Non-pigmented ciliary epithelial cell (primary cell): Measurements from ENCODE around the gene SH3RF1.

Source experiments
- DNase-seq: peaks from one replicate; pipeline ENCODE4 v3.0.0-alpha.2; 2010; ENCODE audit warnings: low read depth

The SH3RF1 gene

GRCh38 chr4:169102026-169102425 lies 168.7 kb downstream of the SH3RF1 start:
- no peak for DNase-seq

- no peak for DNase-seq
These were observed 170.1 kb downstream of the SH3RF1 start for GRCh38 chr4:169100670-169101101.

GRCh38 chr4:169099771-169100180 lies 171.0 kb downstream of the SH3RF1 start:
- no peak for DNase-seq

- no peak for DNase-seq
These were observed 171.6 kb downstream of the SH3RF1 start for GRCh38 chr4:169098969-169099690.

- DNase-seq: peak; percentile 65
These were observed 172.2 kb downstream of the SH3RF1 start for GRCh38 chr4:169098532-169098931.

GRCh38 chr4:169098054-169098497 lies 172.7 kb downstream of the SH3RF1 start:
- DNase-seq: no peak

- DNase-seq: no peak
These were observed 174.5 kb downstream of the SH3RF1 start for GRCh38 chr4:169096221-169096620.

- no peak for DNase-seq
These were observed 176.0 kb downstream of the SH3RF1 start for GRCh38 chr4:169094656-169095231.

GRCh38 chr4:169092889-169093522 lies 177.8 kb downstream of the SH3RF1 start:
- no peak for DNase-seq

- DNase-seq: no peak
These were observed 180.1 kb downstream of the SH3RF1 start for GRCh38 chr4:169090484-169091215.

GRCh38 chr4:169089004-169089403 lies 181.8 kb downstream of the SH3RF1 start:
- no peak for DNase-seq

GRCh38 chr4:169084954-169085353 lies 185.8 kb downstream of the SH3RF1 start:
- DNase-seq: no peak

GRCh38 chr4:169080981-169081380 lies 189.8 kb downstream of the SH3RF1 start:
- no peak for DNase-seq

- peak; percentile 68 for DNase-seq
These were observed 190.6 kb downstream of the SH3RF1 start for GRCh38 chr4:169079942-169080827.

- no peak for DNase-seq
These were observed 196.6 kb downstream of the SH3RF1 start for GRCh38 chr4:169074117-169074516.

- DNase-seq: no peak
These were observed 199.0 kb downstream of the SH3RF1 start for GRCh38 chr4:169071747-169072146.

GRCh38 chr4:169070895-169071218 lies 199.9 kb downstream of the SH3RF1 start:
- no peak for DNase-seq

GRCh38 chr4:169070071-169070894 lies 200.5 kb downstream of the SH3RF1 start:
- peak; percentile 87 for DNase-seq

GRCh38 chr4:169068423-169068822 lies 202.3 kb downstream of the SH3RF1 start:
- no peak for DNase-seq

- DNase-seq: no peak
These were observed 203.8 kb downstream of the SH3RF1 start for GRCh38 chr4:169066934-169067333.

- DNase-seq: no peak
These were observed 206.5 kb downstream of the SH3RF1 start for GRCh38 chr4:169064296-169064695.
